Measurements from ENCODE around the gene ADRB1. TPM values are rescaled to one million over a fixed set of nuclear protein-coding genes. Genes with fewer than 3 reads are reported as not detected.

Gene ADRB1
- total RNA-seq, 1 donor = not detected

DNA sequence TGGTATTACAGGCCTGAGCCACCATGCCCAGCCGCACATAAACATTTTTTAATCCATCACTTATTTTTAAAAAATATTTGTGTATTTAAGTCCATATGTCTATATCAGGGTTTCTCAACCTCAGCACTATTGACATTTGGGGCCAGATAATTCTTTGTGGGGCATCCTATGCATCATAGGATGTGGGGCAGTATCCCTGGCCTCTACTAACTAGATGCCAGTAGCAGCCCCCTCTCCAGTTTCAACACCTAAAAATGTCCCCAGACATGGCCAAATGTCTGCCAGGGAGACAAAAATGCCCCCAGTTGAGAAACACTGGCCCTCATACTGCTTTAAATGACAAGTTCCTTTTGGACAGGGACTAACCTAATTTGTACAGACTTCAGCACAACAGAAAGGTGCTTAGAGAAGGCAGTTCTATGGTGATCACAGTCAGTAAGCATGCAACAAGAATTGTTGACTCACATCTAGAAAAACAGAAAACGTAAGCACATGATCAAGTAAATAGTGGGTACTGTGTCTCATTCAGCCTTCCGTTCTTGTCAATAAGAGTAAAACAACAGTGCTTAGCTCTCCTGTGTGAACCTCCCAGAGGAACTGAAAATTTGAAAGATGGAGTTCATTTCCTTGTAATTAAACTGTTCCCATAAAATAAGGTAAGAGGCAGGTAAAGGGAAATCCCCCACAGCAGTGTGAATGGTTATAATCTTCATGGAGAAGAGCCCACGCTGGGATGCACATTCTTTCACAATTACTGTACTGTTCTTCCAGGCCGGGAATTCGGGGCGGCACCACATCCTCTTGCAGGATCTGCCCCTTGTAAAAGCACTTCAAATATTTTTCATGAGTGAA, 17.3 kb upstream of the ADRB1 start:
- H4K20me1 ChIP-seq (ENCODE audit: insufficient read depth, low read length) = no peaks in the 10 kb centered on the region
- peaks cover 12% of the 10 kb centered on the region for H3K4me1 ChIP-seq (ENCODE audit: insufficient read depth, low read length)
- peaks cover 5% of the 10 kb centered on the region for H3K27me3 ChIP-seq (ENCODE audit: insufficient read depth, low read length)
- H3K79me2 ChIP-seq (ENCODE audit: insufficient read depth, low read length) = no peaks in the 10 kb centered on the region
- H2AFZ ChIP-seq (ENCODE audit: low read length) = no peak overlapping the region
- no peak overlapping the region for H3K4me3 ChIP-seq (ENCODE audit: insufficient read depth, low read length)
- TF ChIP-seq, protein P1, sequence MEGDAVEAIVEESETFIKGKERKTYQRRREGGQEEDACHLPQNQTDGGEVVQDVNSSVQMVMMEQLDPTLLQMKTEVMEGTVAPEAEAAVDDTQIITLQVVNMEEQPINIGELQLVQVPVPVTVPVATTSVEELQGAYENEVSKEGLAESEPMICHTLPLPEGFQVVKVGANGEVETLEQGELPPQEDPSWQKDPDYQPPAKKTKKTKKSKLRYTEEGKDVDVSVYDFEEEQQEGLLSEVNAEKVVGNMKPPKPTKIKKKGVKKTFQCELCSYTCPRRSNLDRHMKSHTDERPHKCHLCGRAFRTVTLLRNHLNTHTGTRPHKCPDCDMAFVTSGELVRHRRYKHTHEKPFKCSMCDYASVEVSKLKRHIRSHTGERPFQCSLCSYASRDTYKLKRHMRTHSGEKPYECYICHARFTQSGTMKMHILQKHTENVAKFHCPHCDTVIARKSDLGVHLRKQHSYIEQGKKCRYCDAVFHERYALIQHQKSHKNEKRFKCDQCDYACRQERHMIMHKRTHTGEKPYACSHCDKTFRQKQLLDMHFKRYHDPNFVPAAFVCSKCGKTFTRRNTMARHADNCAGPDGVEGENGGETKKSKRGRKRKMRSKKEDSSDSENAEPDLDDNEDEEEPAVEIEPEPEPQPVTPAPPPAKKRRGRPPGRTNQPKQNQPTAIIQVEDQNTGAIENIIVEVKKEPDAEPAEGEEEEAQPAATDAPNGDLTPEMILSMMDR (IDR thresholded peaks at IDR 0.05; ENCODE audit: extremely low read depth, low read depth, low read length) = no peak
- no peaks in the 10 kb centered on the region for H3K9me3 ChIP-seq (ENCODE audit: low read depth, low read length)
- H3K4me2 ChIP-seq (ENCODE audit: insufficient read depth, low read length) = peak overlapping the region; percentile 68
- H3K27ac ChIP-seq (ENCODE audit: low read depth, low read length) = peak overlapping the region; percentile 62
- no peaks in the 10 kb centered on the region for H3K36me3 ChIP-seq (ENCODE audit: insufficient read depth, low read length)
- no peak for DNase-seq (ENCODE audit: insufficient read length, low spot score, missing footprints)

DNA sequence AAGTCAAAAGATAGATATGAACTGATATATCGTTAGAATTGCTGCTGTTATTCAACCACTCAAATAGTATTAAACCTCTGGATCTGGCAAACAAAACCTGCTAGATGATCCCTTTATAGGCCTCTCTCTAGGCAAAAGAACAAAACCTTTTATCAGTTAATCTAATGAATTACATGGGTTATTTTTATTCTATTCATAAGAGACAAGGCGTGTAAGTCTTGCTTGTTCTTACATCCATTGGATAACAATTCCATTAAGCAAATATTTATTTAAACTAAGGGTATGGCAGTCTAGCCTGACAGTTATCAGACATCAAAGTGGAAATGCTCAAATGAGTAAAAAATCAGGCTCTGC, 16.6 kb upstream of the ADRB1 start:
- H3K4me3 ChIP-seq (ENCODE audit: insufficient read depth, low read length) = no peak overlapping the region
- no peak for DNase-seq (ENCODE audit: insufficient read length, low spot score, missing footprints)
- H3K4me2 ChIP-seq (ENCODE audit: insufficient read depth, low read length) = peak overlapping the region; percentile 68
- H3K27me3 ChIP-seq (ENCODE audit: insufficient read depth, low read length) = peaks cover 5% of the 10 kb centered on the region
- H4K20me1 ChIP-seq (ENCODE audit: insufficient read depth, low read length) = no peaks in the 10 kb centered on the region
- H3K79me2 ChIP-seq (ENCODE audit: insufficient read depth, low read length) = no peaks in the 10 kb centered on the region
- peaks cover 12% of the 10 kb centered on the region for H3K4me1 ChIP-seq (ENCODE audit: insufficient read depth, low read length)
- H3K9me3 ChIP-seq (ENCODE audit: low read depth, low read length) = no peaks in the 10 kb centered on the region
- no peaks in the 10 kb centered on the region for H3K36me3 ChIP-seq (ENCODE audit: insufficient read depth, low read length)
- H3K27ac ChIP-seq (ENCODE audit: low read depth, low read length) = peak overlapping the region; percentile 62
- TF ChIP-seq, protein P1 (IDR thresholded peaks at IDR 0.05; ENCODE audit: extremely low read depth, low read depth, low read length) = no peak
- no peak overlapping the region for H2AFZ ChIP-seq (ENCODE audit: low read length)

DNA sequence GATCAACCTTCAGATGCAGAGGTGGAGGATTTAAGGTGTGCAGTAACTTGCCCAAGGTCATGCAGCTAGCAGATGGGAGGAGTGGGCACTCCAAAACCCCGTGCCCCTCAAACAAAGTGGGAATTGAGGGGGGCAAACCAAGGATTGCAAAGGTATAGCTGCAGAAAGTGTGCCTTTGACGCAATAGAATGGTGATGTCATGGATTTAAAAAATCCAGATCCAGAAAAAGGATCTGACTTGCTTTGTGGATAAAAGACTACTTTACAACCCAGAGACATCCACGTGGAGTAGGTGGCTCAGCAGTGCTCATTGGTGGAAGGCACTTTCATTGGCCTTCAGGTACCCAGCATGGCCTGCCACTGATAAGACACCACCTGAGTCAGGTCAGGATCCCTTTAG, 15.7 kb upstream of the ADRB1 start:
- Histone ChIP-seq H3K27me3 (ENCODE audit: insufficient read depth, low read length) (no peaks in the 10 kb centered on the region), H3K4me3 (ENCODE audit: insufficient read depth, low read length) (no peak overlapping the region), H3K9me3 (ENCODE audit: low read depth, low read length) (no peaks in the 10 kb centered on the region), H3K36me3 (ENCODE audit: insufficient read depth, low read length) (no peaks in the 10 kb centered on the region), H3K79me2 (ENCODE audit: insufficient read depth, low read length) (no peaks in the 10 kb centered on the region), H3K4me2 (ENCODE audit: insufficient read depth, low read length) (no peak overlapping the region), H3K4me1 (ENCODE audit: insufficient read depth, low read length) (peaks cover 12% of the 10 kb centered on the region), H3K27ac (ENCODE audit: low read depth, low read length) (no peak overlapping the region), H2AFZ (ENCODE audit: low read length) (no peak overlapping the region), H4K20me1 (ENCODE audit: insufficient read depth, low read length) (no peaks in the 10 kb centered on the region)
- TF ChIP-seq, protein P1 (IDR thresholded peaks at IDR 0.05; ENCODE audit: extremely low read depth, low read depth, low read length) = no peak
- DNase-seq (ENCODE audit: insufficient read length, low spot score, missing footprints) = no peak

DNA sequence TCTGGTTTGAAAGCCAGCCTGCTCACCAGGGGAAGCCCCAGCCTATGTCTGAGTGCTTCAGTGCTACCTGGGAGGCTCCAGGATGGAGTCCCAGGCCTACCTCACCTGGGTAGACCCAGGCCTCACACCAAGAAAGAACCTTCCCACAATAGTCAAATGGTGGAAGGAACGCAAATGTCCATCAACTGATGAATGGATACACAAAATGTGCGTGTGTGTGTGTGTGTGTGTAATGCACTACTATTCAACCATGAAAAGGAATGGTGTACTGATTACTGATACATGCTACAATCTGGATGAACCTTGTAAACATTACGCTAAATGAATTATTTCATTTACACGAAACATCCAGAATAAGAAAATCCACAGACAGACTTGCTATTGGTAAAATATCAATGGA, 15.2 kb upstream of the ADRB1 start:
- Histone ChIP-seq H3K27me3 (ENCODE audit: insufficient read depth, low read length) (no peaks in the 10 kb centered on the region), H3K9me3 (ENCODE audit: low read depth, low read length) (no peaks in the 10 kb centered on the region), H3K4me3 (ENCODE audit: insufficient read depth, low read length) (no peak overlapping the region), H3K4me2 (ENCODE audit: insufficient read depth, low read length) (no peak overlapping the region), H2AFZ (ENCODE audit: low read length) (no peak overlapping the region), H3K79me2 (ENCODE audit: insufficient read depth, low read length) (no peaks in the 10 kb centered on the region), H3K27ac (ENCODE audit: low read depth, low read length) (no peak overlapping the region), H4K20me1 (ENCODE audit: insufficient read depth, low read length) (no peaks in the 10 kb centered on the region), H3K36me3 (ENCODE audit: insufficient read depth, low read length) (no peaks in the 10 kb centered on the region), H3K4me1 (ENCODE audit: insufficient read depth, low read length) (peaks cover 12% of the 10 kb centered on the region)
- TF ChIP-seq, protein P1 (IDR thresholded peaks at IDR 0.05; ENCODE audit: extremely low read depth, low read depth, low read length) = no peak
- no peak for DNase-seq (ENCODE audit: insufficient read length, low spot score, missing footprints)
